Measurements from ENCODE around the gene UCP3. TPM values are rescaled to one million over a fixed set of nuclear protein-coding genes. Genes with fewer than 3 reads are reported as not detected.

UCP3 gene
- total RNA-seq, 2 donors from 2014 or later = 0.55 to 6.8 TPM

DNA sequence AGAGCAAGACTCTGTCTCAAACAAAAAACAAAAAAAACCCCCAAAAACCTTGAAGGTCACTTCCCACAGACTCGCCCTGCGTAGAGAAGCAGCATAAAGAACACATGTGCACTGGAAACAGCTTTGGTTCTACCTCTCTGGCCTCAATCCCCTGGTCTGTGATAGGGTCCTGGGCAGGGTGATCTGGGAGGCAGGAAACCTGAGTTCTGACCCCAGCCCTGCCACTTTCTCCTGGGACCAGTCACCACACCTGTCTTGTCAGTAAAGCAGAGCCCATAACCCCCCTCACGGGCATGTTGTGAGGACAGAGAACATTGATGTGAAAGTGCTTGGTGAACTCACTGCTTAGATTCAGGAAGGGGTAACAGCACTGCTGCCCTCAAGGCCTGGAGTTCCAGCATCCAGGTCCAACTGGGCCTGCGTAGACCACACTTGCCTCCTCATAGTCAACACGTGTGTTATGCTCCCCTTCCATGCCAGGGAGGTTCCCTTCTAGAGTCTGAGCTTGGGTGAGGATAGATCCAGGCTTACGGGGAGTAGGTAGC lies 37.6 kb downstream of the UCP3 start:
- no peak for DNase-seq (ENCODE audit: low spot score)
- WGBS = 82% methylated on average over 6 of the region's 6 CpGs
- Histone ChIP-seq H3K27ac (no peak overlapping the region), H3K4me1 (replicated peaks) (no peaks in the 10 kb centered on the region), H3K4me3 (no peak overlapping the region), H3K27me3 (replicated peaks; ENCODE audit: insufficient read depth) (no peaks in the 10 kb centered on the region), H3K36me3 (no peaks in the 10 kb centered on the region), H3K9me3 (no peaks in the 10 kb centered on the region)
- TF ChIP-seq, protein P1, sequence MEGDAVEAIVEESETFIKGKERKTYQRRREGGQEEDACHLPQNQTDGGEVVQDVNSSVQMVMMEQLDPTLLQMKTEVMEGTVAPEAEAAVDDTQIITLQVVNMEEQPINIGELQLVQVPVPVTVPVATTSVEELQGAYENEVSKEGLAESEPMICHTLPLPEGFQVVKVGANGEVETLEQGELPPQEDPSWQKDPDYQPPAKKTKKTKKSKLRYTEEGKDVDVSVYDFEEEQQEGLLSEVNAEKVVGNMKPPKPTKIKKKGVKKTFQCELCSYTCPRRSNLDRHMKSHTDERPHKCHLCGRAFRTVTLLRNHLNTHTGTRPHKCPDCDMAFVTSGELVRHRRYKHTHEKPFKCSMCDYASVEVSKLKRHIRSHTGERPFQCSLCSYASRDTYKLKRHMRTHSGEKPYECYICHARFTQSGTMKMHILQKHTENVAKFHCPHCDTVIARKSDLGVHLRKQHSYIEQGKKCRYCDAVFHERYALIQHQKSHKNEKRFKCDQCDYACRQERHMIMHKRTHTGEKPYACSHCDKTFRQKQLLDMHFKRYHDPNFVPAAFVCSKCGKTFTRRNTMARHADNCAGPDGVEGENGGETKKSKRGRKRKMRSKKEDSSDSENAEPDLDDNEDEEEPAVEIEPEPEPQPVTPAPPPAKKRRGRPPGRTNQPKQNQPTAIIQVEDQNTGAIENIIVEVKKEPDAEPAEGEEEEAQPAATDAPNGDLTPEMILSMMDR (IDR thresholded peaks at IDR 0.05) = no peak
- TF ChIP-seq POLR2AphosphoS5 (IDR thresholded peaks at IDR 0.05) (no peak), POLR2A (IDR thresholded peaks at IDR 0.05) (no peak)
- intact Hi-C loops (cut with DNase I) = no loop called here

DNA sequence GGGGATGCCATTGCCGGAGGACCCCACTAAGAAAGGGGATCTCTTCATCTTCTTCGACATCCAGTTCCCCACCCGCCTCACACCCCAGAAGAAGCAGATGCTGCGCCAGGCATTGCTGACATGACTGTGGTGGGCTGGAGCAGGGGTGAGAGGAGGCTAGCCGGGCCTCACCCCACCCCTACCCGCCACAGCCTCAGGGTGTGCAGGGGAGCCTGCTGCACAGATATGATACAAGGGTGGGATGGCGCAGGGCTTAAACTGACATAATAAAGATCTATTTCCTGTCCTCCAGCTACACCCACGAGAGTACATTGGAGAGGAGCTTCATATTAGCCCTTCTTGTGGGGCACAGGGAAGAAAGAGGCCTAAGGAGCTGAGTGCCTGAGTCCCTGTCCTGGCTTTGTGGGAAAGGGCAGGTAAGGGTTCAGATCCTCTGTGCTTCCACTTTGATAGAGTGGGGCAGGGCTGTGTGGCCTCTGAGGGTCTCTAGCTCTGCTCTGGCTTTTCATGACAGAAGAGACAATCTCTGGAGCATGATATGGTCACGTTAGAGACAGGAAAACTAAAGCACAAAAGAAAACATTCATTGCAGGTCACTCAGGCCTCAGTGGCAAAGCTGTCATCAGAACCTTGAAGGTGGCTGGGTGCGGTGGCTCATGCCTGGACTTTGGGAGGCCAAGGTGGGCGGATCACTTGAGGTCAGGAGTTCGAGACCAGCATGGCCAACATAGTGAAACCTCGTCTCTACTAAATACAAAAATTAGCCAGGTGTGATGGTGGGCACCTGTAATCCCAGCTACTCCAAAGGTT lies 38.7 kb downstream of the UCP3 start:
- H3K36me3 ChIP-seq = no peaks in the 10 kb centered on the region
- no peak for TF ChIP-seq POLR2AphosphoS5 (IDR thresholded peaks at IDR 0.05)
- no peak for TF ChIP-seq POLR2A (IDR thresholded peaks at IDR 0.05)
- TF ChIP-seq, protein P1 (IDR thresholded peaks at IDR 0.05) = no peak
- H3K4me3 ChIP-seq = no peak overlapping the region
- H3K27me3 ChIP-seq (replicated peaks; ENCODE audit: insufficient read depth) = no peaks in the 10 kb centered on the region
- intact Hi-C loops (cut with DNase I) = loop anchor here (10.0 kb wide), 1 partner anchor 275 kb away; no protein-coding TSS in a partner anchor
- no peak for DNase-seq (ENCODE audit: low spot score)
- H3K9me3 ChIP-seq = no peaks in the 10 kb centered on the region
- WGBS = 86% methylated on average over 13 of the region's 13 CpGs
- no peak overlapping the region for H3K27ac ChIP-seq
- no peaks in the 10 kb centered on the region for H3K4me1 ChIP-seq (replicated peaks)

DNA sequence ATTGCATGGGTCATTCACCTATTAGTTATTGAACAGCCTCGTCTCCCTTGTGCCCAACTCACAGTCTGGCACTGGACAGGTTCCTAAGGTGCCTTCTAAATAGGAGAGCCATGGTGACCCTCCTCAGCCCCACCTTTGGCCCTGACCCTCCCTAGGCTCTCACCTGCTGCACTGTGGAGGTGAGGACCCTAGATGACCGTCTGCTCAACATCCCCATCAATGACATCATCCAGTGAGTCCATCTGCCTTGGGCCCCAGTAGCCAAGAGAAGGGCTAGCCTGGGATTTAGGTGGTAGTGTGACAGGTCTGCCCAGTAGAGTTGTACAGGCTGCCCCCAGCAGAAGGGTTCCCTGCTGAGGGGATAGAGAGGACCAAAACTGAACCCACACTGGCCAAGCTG lies 39.8 kb downstream of the UCP3 start:
- intact Hi-C loops (cut with DNase I) = loop anchor here (10.0 kb wide), 1 partner anchor 276 kb away; no protein-coding TSS in a partner anchor

DNA sequence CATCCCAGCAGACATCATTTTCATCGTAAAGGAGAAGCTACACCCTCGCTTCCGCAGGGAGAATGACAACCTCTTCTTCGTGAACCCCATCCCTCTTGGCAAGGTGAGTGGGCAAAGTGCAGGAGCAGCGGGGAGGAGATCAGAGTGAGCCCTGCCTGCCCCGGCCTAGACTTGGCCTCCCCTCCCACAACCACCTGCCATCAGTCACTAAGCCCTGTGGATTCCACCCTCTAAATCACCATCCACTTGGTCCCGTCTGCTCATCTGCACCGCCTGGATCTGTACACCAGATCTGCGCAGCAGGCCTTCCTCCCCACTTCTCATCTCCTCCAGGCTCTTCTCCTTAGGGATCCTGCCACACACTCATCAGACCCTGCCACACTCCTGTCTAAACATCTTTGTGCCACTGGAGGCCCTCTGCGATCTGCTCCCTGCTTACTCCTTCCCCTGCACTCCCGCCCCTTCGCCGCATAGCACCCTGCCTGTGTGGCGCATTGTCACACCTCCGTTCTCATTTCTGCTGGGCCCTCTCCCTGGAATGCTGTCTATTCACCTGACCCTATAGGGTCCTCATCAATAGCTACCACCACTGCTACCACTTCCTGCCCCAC lies 40.4 kb downstream of the UCP3 start:
- no peaks in the 10 kb centered on the region for H3K4me1 ChIP-seq (replicated peaks)
- 88% methylated on average over 15 of the region's 15 CpGs for WGBS
- no peak for DNase-seq (ENCODE audit: low spot score)
- intact Hi-C loops (cut with DNase I) = loop anchor here (10.0 kb wide), 1 partner anchor 276 kb away; no protein-coding TSS in a partner anchor
- no peaks in the 10 kb centered on the region for H3K36me3 ChIP-seq
- no peak for TF ChIP-seq POLR2AphosphoS5 (IDR thresholded peaks at IDR 0.05)
- no peaks in the 10 kb centered on the region for H3K9me3 ChIP-seq
- no peaks in the 10 kb centered on the region for H3K27me3 ChIP-seq (replicated peaks; ENCODE audit: insufficient read depth)
- H3K4me3 ChIP-seq = no peak overlapping the region
- no peak overlapping the region for H3K27ac ChIP-seq

More for the DNA sequence above, 39.8 kb downstream of the UCP3 start:
- no peak for DNase-seq (ENCODE audit: low spot score)
- TF ChIP-seq POLR2A (IDR thresholded peaks at IDR 0.05) (no peak), POLR2AphosphoS5 (IDR thresholded peaks at IDR 0.05) (no peak)
- TF ChIP-seq, protein P1 (IDR thresholded peaks at IDR 0.05) = no peak
- no peaks in the 10 kb centered on the region for H3K9me3 ChIP-seq
- no peaks in the 10 kb centered on the region for H3K36me3 ChIP-seq
- no peaks in the 10 kb centered on the region for H3K27me3 ChIP-seq (replicated peaks; ENCODE audit: insufficient read depth)
- H3K27ac ChIP-seq = no peak overlapping the region
- no peaks in the 10 kb centered on the region for H3K4me1 ChIP-seq (replicated peaks)
- H3K4me3 ChIP-seq = no peak overlapping the region
- 93% methylated on average over 2 of the region's 2 CpGs for WGBS

DNA sequence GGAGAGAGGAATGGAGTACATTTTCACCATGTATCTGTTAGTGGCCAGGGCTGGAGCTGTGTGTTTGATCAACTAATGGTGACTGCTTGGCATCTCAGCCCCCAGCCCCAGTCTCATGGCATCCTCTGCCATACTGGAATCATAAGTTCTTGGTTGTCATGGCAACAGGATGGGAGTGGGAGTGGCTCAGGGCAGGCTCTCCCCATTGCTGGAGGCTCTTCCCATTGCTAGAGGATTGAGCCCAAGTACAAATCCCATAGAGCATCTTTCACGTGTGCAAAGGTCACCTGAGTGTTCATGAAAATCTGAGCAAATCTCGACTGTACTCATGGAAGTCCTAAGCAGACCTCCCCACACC lies 43.1 kb downstream of the UCP3 start:
- no peak overlapping the region for H3K27ac ChIP-seq
- H3K9me3 ChIP-seq = no peaks in the 10 kb centered on the region
- DNase-seq (ENCODE audit: low spot score) = no peak
- intact Hi-C loops (cut with DNase I) = loop anchor here (2.0 to 10.0 kb wide), 2 partner anchors 279 to 483 kb away; no protein-coding TSS in a partner anchor
- H3K27me3 ChIP-seq (replicated peaks; ENCODE audit: insufficient read depth) = no peaks in the 10 kb centered on the region
- H3K4me1 ChIP-seq (replicated peaks) = no peaks in the 10 kb centered on the region
- no peak overlapping the region for H3K4me3 ChIP-seq
- TF ChIP-seq, protein P1 (IDR thresholded peaks at IDR 0.05) = no peak
- TF ChIP-seq POLR2AphosphoS5 (IDR thresholded peaks at IDR 0.05) = no peak
- no peak for TF ChIP-seq POLR2A (IDR thresholded peaks at IDR 0.05)
- 75% methylated on average over 2 of the region's 2 CpGs for WGBS
- no peaks in the 10 kb centered on the region for H3K36me3 ChIP-seq

Data from prostate gland (tissue), 2 donors.